ENCODE data around the gene ADAM8.

DNA sequence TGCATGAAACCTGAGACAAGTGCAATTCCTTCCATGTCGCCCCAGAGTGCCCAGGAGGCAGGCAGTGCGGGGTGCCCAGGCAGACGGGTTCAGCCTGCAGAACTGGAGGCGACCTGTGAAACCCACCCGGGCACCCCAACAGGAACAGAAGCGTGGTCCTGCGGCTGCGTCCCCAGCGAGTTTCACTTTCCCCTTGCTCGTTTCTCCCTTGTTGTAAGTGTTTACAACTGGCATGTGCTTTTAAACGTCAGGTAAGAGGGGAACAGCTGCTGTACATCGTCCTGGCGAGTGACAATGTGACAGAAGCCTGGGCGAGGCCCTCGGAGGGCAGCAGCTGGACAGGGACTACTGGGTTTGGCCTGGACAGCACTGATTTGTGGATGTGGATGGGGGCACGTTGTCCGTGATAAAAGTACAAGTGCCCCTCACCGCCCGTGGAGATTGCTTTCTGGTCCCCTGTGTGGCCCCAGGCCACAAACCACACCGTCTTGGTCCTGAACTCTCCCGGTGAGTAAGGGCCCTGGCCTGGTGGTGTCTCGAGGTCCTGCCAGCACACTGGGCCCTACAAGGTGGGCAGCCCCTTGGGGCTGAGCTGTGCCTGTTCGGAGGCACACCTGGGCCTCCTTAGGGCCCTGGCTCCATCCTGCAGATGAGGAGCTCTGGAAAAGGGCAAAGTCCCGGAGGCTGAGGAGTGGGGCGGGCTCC lies 35.0 kb downstream of the ADAM8 start:
- no peak for TF ChIP-seq CTCF (IDR thresholded peaks at IDR 0.05)
- no peak for TF ChIP-seq EZH2phosphoT487 (IDR thresholded peaks at IDR 0.05; ENCODE audit: borderline replicate concordance, low read depth)
- no peak for TF ChIP-seq POLR2AphosphoS5 (IDR thresholded peaks at IDR 0.05; ENCODE audit: low read depth, low read length)
